HCT116 (cell line): ENCODE data around the gene UNC5C. TPM values are rescaled to one million over a fixed set of nuclear protein-coding genes. Genes with fewer than 3 reads are reported as not detected.

Experiments
- ATAC-seq: fragments of 200-7000 bp; cut with Tn5 transposase; 2 replicates; pipeline ENCODE4 v1.9.1; 2020; ENCODE audit warnings: mild to moderate bottlenecking, moderate library complexity
- BruUV-seq: library from RNA; stranded (reverse); fragments of 400-500 nt; replicated peaks from 2 replicates; lab custom pipeline; 2021; lab: Mats Ljungman, UMichigan
- CTCF ChIA-PET: fragments of 300-600 bp; sonication (Branson Sonifier 250); formaldehyde crosslinking; loops from one replicate; lab custom pipeline; 2021; ENCODE audit warnings: antibody characterized with exemption; lab: Charles Lee
- POLR2A ChIA-PET: fragments of 300-600, 350-600 bp; sonication (Branson Sonifier 250); formaldehyde crosslinking; loops from one replicate; lab custom pipeline; 2021; ENCODE audit warnings: antibody characterized with exemption; lab: Charles Lee
- RAD21 ChIA-PET, 2 experiments: fragments of 300-600 bp; sonication (Branson Sonifier 250); formaldehyde crosslinking; loops; one replicate each; lab custom pipeline; 2023; ENCODE audit warnings: low total read pairs in 2 of 2; ENCODE audit not compliant: uncharacterized antibody in 2 of 2, unreplicated experiment in 2 of 2, low non-redundant PET in 1 of 2; lab: Charles Lee
- DNase-seq: peaks from one replicate; pipeline ENCODE4 v3.0.0-alpha.2; 2010; ENCODE audit warnings: low read depth, low spot score
- H2AFZ ChIP-seq: fragments of 200-600 bp; shearing (Covaris generic), sonication (generic); 2 replicates; pipeline ENCODE4 v1.6.1; 2017; ENCODE audit warnings: low read depth, mixed run types, mixed read lengths, antibody characterized with exemption, low read length; ENCODE audit not compliant: poor library complexity, severe bottlenecking
- H3K27ac ChIP-seq: 2 replicates; pipeline ENCODE4 v1.5.1; 2012; ENCODE audit warnings: low read depth, low read length
- H3K27me3 ChIP-seq: fragments of 200-600 bp; sonication (generic); 2 replicates; pipeline ENCODE4 v1.6.1; 2016; ENCODE audit warnings: mixed run types, low read length, mixed read lengths; ENCODE audit not compliant: insufficient read depth
- H3K36me3 ChIP-seq, 2 experiments: fragments of 200-500 bp in 1 of 2; fragments of 200-600 bp in 1 of 2; sonication (Bioruptor generic) in 1 of 2; sonication (generic) in 1 of 2; 2 replicates each; pipeline versions ENCODE4 v1.5.1 to v1.6.1; 2014 to 2016; ENCODE audit warnings: low read length in 2 of 2, inconsistent platforms in 1 of 2, mixed read lengths in 1 of 2, mixed run types in 1 of 2; ENCODE audit not compliant: insufficient read depth in 2 of 2, control insufficient read depth in 1 of 2
- H3K4me1 ChIP-seq, 2 experiments: fragments of 200-600 bp in 1 of 2; sonication (generic) in 1 of 2; 2 replicates each; pipeline versions ENCODE4 v1.5.1 to v1.6.1; 2012 to 2017; ENCODE audit warnings: low read length in 2 of 2, inconsistent platforms in 1 of 2, mild to moderate bottlenecking in 1 of 2, mixed read lengths in 1 of 2, mixed run types in 1 of 2, moderate library complexity in 1 of 2; ENCODE audit not compliant: insufficient read depth in 2 of 2, control insufficient read depth in 1 of 2
- H3K4me2 ChIP-seq: fragments of 200-600 bp; sonication (generic); 2 replicates; pipeline ENCODE4 v1.6.1; 2017; ENCODE audit warnings: mixed run types, low read length, mixed read lengths
- H3K4me3 ChIP-seq, 2 experiments: fragments of 200-600 bp in 1 of 2; sonication (generic) in 1 of 2; replicated peaks in 1 of 2; 2 replicates each; pipeline ENCODE4 v1.5.1; 2011 to 2016; ENCODE audit warnings: low read length in 2 of 2, control low read depth in 1 of 2, low read depth in 1 of 2, mild to moderate bottlenecking in 1 of 2, mixed read lengths in 1 of 2, mixed run types in 1 of 2
- H3K79me2 ChIP-seq: fragments of 200-600 bp; sonication (generic); 2 replicates; pipeline ENCODE4 v1.6.1; 2017; ENCODE audit warnings: mild to moderate bottlenecking, mixed run types, low read length, moderate library complexity, mixed read lengths; ENCODE audit not compliant: insufficient read depth
- H3K9ac ChIP-seq: fragments of 200-600 bp; sonication (generic); 2 replicates; pipeline ENCODE4 v1.6.1; 2016; ENCODE audit warnings: low read length, mixed read lengths
- H3K9me2 ChIP-seq: fragments of 200-600 bp; sonication (generic), shearing (Covaris generic); 2 replicates; pipeline ENCODE4 v1.6.1; 2017; ENCODE audit warnings: mixed run types, mild to moderate bottlenecking, moderate library complexity; ENCODE audit not compliant: insufficient read depth
- H3K9me3 ChIP-seq, 2 experiments: fragments of 200-500 bp in 1 of 2; fragments of 200-600 bp in 1 of 2; sonication (Bioruptor generic) in 1 of 2; sonication (generic) in 1 of 2; 2 replicates each; pipeline ENCODE4 v1.6.1; 2014 to 2017; ENCODE audit warnings: low read length in 2 of 2, mixed read lengths in 2 of 2, inconsistent platforms in 1 of 2, low read depth in 1 of 2, mild to moderate bottlenecking in 1 of 2, mixed run types in 1 of 2, moderate library complexity in 1 of 2; ENCODE audit not compliant: control insufficient read depth in 1 of 2, insufficient read depth in 1 of 2
- H4K20me1 ChIP-seq: fragments of 200-600 bp; sonication (generic), shearing (Covaris generic); 2 replicates; pipeline ENCODE4 v1.6.1; 2017; ENCODE audit warnings: mixed run types, mild to moderate bottlenecking, moderate library complexity; ENCODE audit not compliant: insufficient read depth
- CEBPB ChIP-seq: IDR thresholded peaks from 2 replicates; pipeline ENCODE4 v1.6.1; 2012; ENCODE audit warnings: low read depth
- EGR1 ChIP-seq: IDR thresholded peaks from 2 replicates; pipeline ENCODE4 v1.6.1; 2012; ENCODE audit warnings: low read depth
- EZH2 ChIP-seq: fragments of 200-600 bp; sonication (generic); IDR thresholded peaks from 2 replicates; pipeline ENCODE4 v1.6.1; 2017; ENCODE audit warnings: antibody characterized with exemption, mixed run types
- FOSL1 ChIP-seq: IDR thresholded peaks from 2 replicates; pipeline ENCODE4 v1.6.1; 2012; ENCODE audit warnings: low read depth
- POLR2A ChIP-seq: IDR thresholded peaks from 2 replicates; pipeline ENCODE4 v1.7.0; 2011; ENCODE audit warnings: borderline replicate concordance; ENCODE audit not compliant: insufficient read depth, insufficient read length; ENCODE audit errors: extremely low read depth
- POLR2AphosphoS5 ChIP-seq: IDR thresholded peaks from 2 replicates; pipeline ENCODE4 v1.6.1; 2011; ENCODE audit warnings: mild to moderate bottlenecking, low read depth, low read length, moderate library complexity
- RAD21 ChIP-seq: IDR thresholded peaks from 2 replicates; pipeline ENCODE4 v1.6.1; 2012; ENCODE audit warnings: low read depth, mild to moderate bottlenecking
- SIN3A ChIP-seq: IDR thresholded peaks from 2 replicates; pipeline ENCODE4 v1.6.1; 2012; ENCODE audit warnings: low read depth
- SRF ChIP-seq: IDR thresholded peaks from 2 replicates; pipeline ENCODE4 v1.6.1; 2012; ENCODE audit warnings: low read depth
- TCF7L2 ChIP-seq: IDR thresholded peaks from 2 replicates; pipeline ENCODE4 v1.7.0; 2011; ENCODE audit warnings: borderline replicate concordance, inconsistent platforms; ENCODE audit not compliant: insufficient read depth, insufficient read length; ENCODE audit errors: extremely low read depth
- YY1 ChIP-seq: IDR thresholded peaks from 2 replicates; pipeline ENCODE4 v1.6.1; 2011; ENCODE audit warnings: low read length, low read depth, moderate library complexity, mild to moderate bottlenecking; ENCODE audit not compliant: insufficient replicate concordance; ENCODE audit errors: extremely low read depth
- ZFX ChIP-seq: fragments of 450-650 bp; IDR thresholded peaks from 2 replicates; pipeline ENCODE4 v1.6.1; 2017
- intact Hi-C: fragments of 100-400 bp; cut with micrococcal nuclease; formaldehyde crosslinking; loops from 2 replicates; pipeline ENCODE4 v1.10.0; 2022
- total RNA-seq: library from RNA; stranded (reverse); gene quantifications from one replicate; pipeline ENCODE4 v1.2.1, GENCODE V29; 2021; ENCODE audit not compliant: unreplicated experiment
- TF ChIP-seq, protein P1 (sequence below): IDR thresholded peaks from 2 replicates; pipeline ENCODE4 v1.6.1; 2012

The UNC5C gene
- total RNA-seq, 1 experiment from 2014 or later = not detected

DNA sequence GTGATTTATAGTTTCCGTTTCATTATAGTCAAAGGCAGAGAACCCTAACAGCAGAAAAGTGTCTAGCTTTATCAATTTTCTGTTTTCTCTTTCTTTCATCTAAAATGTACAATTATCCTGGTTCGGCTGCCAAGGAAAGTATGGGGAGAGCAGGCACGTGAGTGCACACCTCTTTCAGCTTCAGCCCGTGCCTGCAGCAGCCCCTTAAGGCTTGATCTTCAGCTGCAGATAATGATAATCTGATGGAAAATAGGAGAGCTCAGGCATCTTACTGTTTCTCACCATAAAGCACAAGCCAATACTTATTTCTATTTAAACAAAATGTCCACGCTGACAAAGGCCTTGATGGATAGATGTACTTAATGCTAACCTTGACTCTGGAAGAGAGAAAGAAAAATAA is 334.4 kb downstream of the UNC5C start:
- H3K4me1 ChIP-seq = no peaks in the 10 kb centered on the region
- POLR2A ChIA-PET = no interaction called here
- ATAC-seq = no peak
- H3K79me2 ChIP-seq = no peaks in the 10 kb centered on the region
- no peak overlapping the region for H3K4me3 ChIP-seq
- no peak for DNase-seq
- H2AFZ ChIP-seq = no peak overlapping the region
- H3K36me3 ChIP-seq = no peaks in the 10 kb centered on the region
- no peak overlapping the region for H3K4me2 ChIP-seq
- no peaks in the 10 kb centered on the region for H3K9me3 ChIP-seq
- no peaks in the 10 kb centered on the region for H4K20me1 ChIP-seq
- H3K27ac ChIP-seq = no peak overlapping the region
- RAD21 ChIA-PET = no interaction called here
- CTCF ChIA-PET = interaction anchor here (1.1 kb wide), 1 partner anchor 10 kb away, joined by 3 read pairs; no protein-coding TSS in a partner anchor
- H3K27me3 ChIP-seq = no peaks in the 10 kb centered on the region
- BruUV-seq = no TSS peak
- intact Hi-C loops = no loop called here
- no peak overlapping the region for H3K9ac ChIP-seq
- TF ChIP-seq CEBPB = no peak
- TF ChIP-seq FOSL1 = no peak
- no peak for TF ChIP-seq RAD21
- no peak for TF ChIP-seq EGR1
- H3K9me2 ChIP-seq = no peaks in the 10 kb centered on the region

DNA sequence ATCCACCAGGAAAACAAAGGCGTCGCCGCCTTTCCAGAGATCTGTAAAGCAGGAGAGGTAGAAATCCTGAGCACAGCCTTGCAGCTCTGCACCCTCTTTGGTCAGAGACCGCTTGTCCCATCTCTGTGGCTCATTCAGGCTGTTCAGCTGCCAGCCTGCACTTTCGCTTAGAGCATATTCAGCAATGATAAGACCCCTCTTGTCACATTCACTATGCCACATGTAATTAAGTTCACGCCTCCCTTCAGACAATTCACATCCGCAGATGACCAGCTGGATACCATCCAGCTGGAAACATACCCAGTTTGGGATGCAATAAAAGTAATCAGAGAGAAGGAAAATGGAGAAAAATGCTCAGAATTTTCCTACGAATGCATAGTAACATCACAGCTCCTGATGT is 335.4 kb downstream of the UNC5C start:
- ChIA-PET POLR2A (no interaction called here), RAD21 (no interaction called here)

More for the DNA sequence above, 335.4 kb downstream of the UNC5C start:
- Histone ChIP-seq H3K36me3 (no peaks in the 10 kb centered on the region), H3K4me1 (no peaks in the 10 kb centered on the region), H3K4me3 (no peak overlapping the region), H3K9me3 (no peaks in the 10 kb centered on the region), H3K27ac (no peak overlapping the region), H3K9ac (no peak overlapping the region), H3K9me2 (no peaks in the 10 kb centered on the region), H3K27me3 (no peaks in the 10 kb centered on the region), H3K79me2 (no peaks in the 10 kb centered on the region), H2AFZ (no peak overlapping the region), H4K20me1 (no peaks in the 10 kb centered on the region), H3K4me2 (no peak overlapping the region)
- no TSS peak for BruUV-seq
- no peak for ATAC-seq
- CTCF ChIA-PET = no interaction called here
- no peak for DNase-seq
- TF ChIP-seq TCF7L2 (no peak), SIN3A (no peak), ZFX (no peak), POLR2A (no peak), YY1 (no peak), EZH2 (no peak), SRF (no peak), FOSL1 (no peak), POLR2AphosphoS5 (no peak)
- TF ChIP-seq, protein P1, sequence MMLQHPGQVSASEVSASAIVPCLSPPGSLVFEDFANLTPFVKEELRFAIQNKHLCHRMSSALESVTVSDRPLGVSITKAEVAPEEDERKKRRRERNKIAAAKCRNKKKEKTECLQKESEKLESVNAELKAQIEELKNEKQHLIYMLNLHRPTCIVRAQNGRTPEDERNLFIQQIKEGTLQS = no peak
- intact Hi-C loops = no loop called here
